SH-SY5Y (cell line): ENCODE data around the gene IQCK.
A peak's percentile ranks its signal among the peaks of the same experiment; 100 is the strongest.

Experiments used
- GATA2 ChIP-seq: IDR thresholded peaks from 2 replicates; pipeline ENCODE4 v1.6.1; 2011; ENCODE audit warnings: mild to moderate bottlenecking, low read depth, low read length
- GATA3 ChIP-seq: IDR thresholded peaks from 2 replicates; pipeline ENCODE4 v1.6.1; 2011; ENCODE audit warnings: low read depth, mild to moderate bottlenecking, low read length, moderate library complexity

DNA sequence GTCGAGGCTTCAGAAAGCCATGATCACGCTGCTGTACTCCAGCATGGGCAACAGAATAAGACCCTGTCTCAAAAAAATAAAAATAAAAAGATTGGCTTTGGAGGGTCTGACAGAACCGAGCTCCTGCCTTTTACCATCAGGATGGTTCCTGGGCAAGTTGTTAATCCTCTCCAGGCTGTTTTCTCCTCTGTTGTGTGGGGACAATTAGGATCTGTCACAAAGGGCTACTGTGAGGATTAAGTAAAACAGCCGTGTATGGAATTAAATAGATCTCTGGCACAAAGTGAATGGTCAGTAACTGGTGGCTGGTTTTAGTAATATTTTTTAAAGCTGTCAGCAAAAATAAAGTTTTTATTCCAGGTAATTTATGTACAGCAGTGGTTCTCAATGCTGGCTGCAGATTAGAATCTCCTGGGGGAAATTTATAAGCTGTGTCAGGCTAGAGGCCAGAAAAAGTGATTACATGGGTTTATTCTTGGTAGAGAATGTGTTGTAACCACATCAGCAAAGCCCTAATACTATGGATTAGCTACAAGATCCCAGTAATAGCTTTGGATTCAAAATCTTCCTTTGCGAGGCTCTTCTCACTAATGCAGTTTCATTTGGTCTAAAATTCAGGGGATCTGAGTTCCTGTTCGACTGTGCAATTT lies 119.4 kb downstream of the IQCK start:
- peak; percentile 42; the same call in 1 of the 2 replicates for TF ChIP-seq GATA2
- no peak for TF ChIP-seq GATA3
